SU-DHL-6 (cell line): ENCODE measurements around the gene NLGN1.

Experiments used
- CTCF ChIP-seq: fragments of 200-600 bp; sonication (generic); IDR thresholded peaks from one replicate; pipeline ENCODE4 v1.5.1; 2017; ENCODE audit warnings: antibody characterized with exemption, mild to moderate bottlenecking, low read length, moderate library complexity; ENCODE audit not compliant: insufficient read depth, poor library complexity, severe bottlenecking
- EZH2phosphoT487 ChIP-seq: fragments of 200-600 bp; sonication (generic), shearing (Covaris generic); conservative IDR thresholded peaks from 2 replicates; pipeline ENCODE4 v1.6.1; 2018; ENCODE audit warnings: mild to moderate bottlenecking, antibody characterized with exemption, low read length, moderate library complexity, mixed read lengths

GRCh38 chr3:173644086-173645082, 246.8 kb downstream of the NLGN1 start:
- TF ChIP-seq CTCF (no peak), EZH2phosphoT487 (no peak)
